H1 (cell line): Measurements from ENCODE around the gene HORMAD2. TPM values are rescaled to one million over a fixed set of nuclear protein-coding genes. Genes with fewer than 3 reads are reported as not detected.

ENCODE experiments used
- CTCF ChIA-PET: fragments of 300-600 bp; sonication (Branson Sonifier 250); formaldehyde crosslinking; loops from one replicate; lab custom pipeline; 2021; ENCODE audit not compliant: partially characterized antibody; lab: Charles Lee
- POLR2A ChIA-PET: fragments of 300-600 bp; sonication (Branson Sonifier 250); formaldehyde crosslinking; loops from one replicate; lab custom pipeline; 2021; ENCODE audit warnings: inconsistent platforms; ENCODE audit not compliant: partially characterized antibody; lab: Charles Lee
- DNase-seq, 2 experiments: peaks; one replicate each; pipeline versions ENCODE4 v3.0.0 to v3.0.0-alpha.2; 2010 to 2022; ENCODE audit warnings: low spot score in 2 of 2, low read depth in 1 of 2, mixed read lengths in 1 of 2
- FAIRE-seq: peaks from 2 replicates; lab custom pipeline; 2011; peaks lifted over from hg19 to GRCh38; lab: Jason Lieb, UNC
- H2AFZ ChIP-seq: 2 replicates; pipeline ENCODE4 v1.8.1; 2012; ENCODE audit warnings: low read length, inconsistent platforms
- H2AK5ac ChIP-seq: 2 replicates; pipeline ENCODE4 v1.6.1; 2013; ENCODE audit warnings: low read depth, low read length
- H2BK120ac ChIP-seq: replicated peaks from 2 replicates; pipeline ENCODE3; 2013; ENCODE audit warnings: low read depth, low read length, inconsistent platforms
- H2BK12ac ChIP-seq: 2 replicates; pipeline ENCODE4 v1.6.1; 2013; ENCODE audit warnings: low read depth, low read length
- H2BK15ac ChIP-seq: 2 replicates; pipeline ENCODE4 v1.6.1; 2013; ENCODE audit warnings: low read length
- H2BK20ac ChIP-seq: 2 replicates; pipeline ENCODE4 v1.6.1; 2013; ENCODE audit warnings: low read length
- H2BK5ac ChIP-seq: 2 replicates; pipeline ENCODE4 v1.6.1; 2013; ENCODE audit warnings: low read depth, low read length
- H3K14ac ChIP-seq: 2 replicates; pipeline ENCODE4 v1.6.1; 2013; ENCODE audit warnings: inconsistent platforms; ENCODE audit not compliant: insufficient read length
- H3K18ac ChIP-seq: 2 replicates; pipeline ENCODE4 v1.6.1; 2013; ENCODE audit warnings: low read length; ENCODE audit errors: extremely low read depth
- H3K23ac ChIP-seq: 2 replicates; pipeline ENCODE4 v1.6.1; 2013; ENCODE audit warnings: inconsistent platforms; ENCODE audit not compliant: insufficient read length
- H3K23me2 ChIP-seq: 2 replicates; pipeline ENCODE4 v1.6.1; 2013; ENCODE audit warnings: low read depth, low read length
- H3K27ac ChIP-seq: 2 replicates; pipeline ENCODE4 v1.6.1; 2011; ENCODE audit warnings: low read depth, low read length, inconsistent platforms
- H3K27me3 ChIP-seq, 4 experiments: replicated peaks in 1 of 4; 1 replicate in 1 of 4; 2 replicates in 3 of 4; pipeline versions ENCODE4 v1.6.1 to v1.8.1; 2011 to 2013; ENCODE audit warnings: low read length in 3 of 4, mild to moderate bottlenecking in 3 of 4, inconsistent platforms in 2 of 4, mixed read lengths in 2 of 4, moderate library complexity in 1 of 4; ENCODE audit not compliant: control insufficient read depth in 3 of 4, insufficient read depth in 3 of 4; ENCODE audit errors: extremely low read depth in 1 of 4
- H3K36me3 ChIP-seq, 4 experiments: 2 replicates each; pipeline versions ENCODE4 v1.6.1 to v1.8.1; 2011 to 2013; ENCODE audit warnings: mild to moderate bottlenecking in 4 of 4, low read length in 3 of 4, moderate library complexity in 2 of 4, control low read depth in 1 of 4, inconsistent platforms in 1 of 4; ENCODE audit not compliant: insufficient read depth in 4 of 4, control insufficient read depth in 2 of 4
- H3K4ac ChIP-seq: replicated peaks from 2 replicates; pipeline ENCODE3; 2013; ENCODE audit warnings: low read length, low read depth, mixed read lengths, inconsistent platforms; ENCODE audit not compliant: insufficient read length
- H3K4me1 ChIP-seq, 4 experiments: replicated peaks in 1 of 4; 1 replicate in 1 of 4; 2 replicates in 3 of 4; pipeline versions ENCODE4 v1.6.1 to v1.8.1; 2011 to 2013; ENCODE audit warnings: low read length in 3 of 4, inconsistent platforms in 2 of 4, mixed read lengths in 1 of 4; ENCODE audit not compliant: insufficient read depth in 4 of 4, control insufficient read depth in 3 of 4
- H3K4me2 ChIP-seq, 2 experiments: 2 replicates each; pipeline versions ENCODE4 v1.6.1 to v1.8.1; 2011 to 2013; ENCODE audit warnings: low read depth in 2 of 2, low read length in 2 of 2, control low read depth in 1 of 2, inconsistent platforms in 1 of 2, mild to moderate bottlenecking in 1 of 2; ENCODE audit not compliant: insufficient read depth in 1 of 2
- H3K4me3 ChIP-seq, 4 experiments: fragments of 200-600, 300-600 bp in 1 of 4; sonication (generic), shearing (Covaris generic), sonication (Bioruptor Twin) in 1 of 4; 2 replicates each; pipeline versions ENCODE4 v1.5.1 to v1.8.1; 2011 to 2016; ENCODE audit warnings: low read length in 4 of 4, low read depth in 3 of 4, control low read depth in 2 of 4, inconsistent platforms in 2 of 4, mild to moderate bottlenecking in 2 of 4, mixed read lengths in 1 of 4, moderate library complexity in 1 of 4; ENCODE audit not compliant: insufficient read depth in 2 of 4; ENCODE audit errors: extremely low read depth in 1 of 4
- H3K56ac ChIP-seq: replicated peaks from 2 replicates; pipeline ENCODE3; 2013; ENCODE audit warnings: low read depth, mild to moderate bottlenecking, mixed read lengths, low read length, inconsistent platforms; ENCODE audit not compliant: insufficient read length
- H3K79me1 ChIP-seq: 2 replicates; pipeline ENCODE4 v1.6.1; 2013; ENCODE audit warnings: low read depth, low read length, control low read depth
- H3K79me2 ChIP-seq, 2 experiments: 2 replicates each; pipeline versions ENCODE4 v1.6.1 to v1.8.1; 2012 to 2013; ENCODE audit warnings: low read length in 2 of 2, mild to moderate bottlenecking in 2 of 2, inconsistent platforms in 1 of 2; ENCODE audit not compliant: insufficient read depth in 2 of 2, control insufficient read depth in 1 of 2
- H3K9ac ChIP-seq, 4 experiments: replicated peaks in 1 of 4; 1 replicate in 1 of 4; 2 replicates in 3 of 4; pipeline versions ENCODE4 v1.6.1 to v1.8.1; 2011 to 2013; ENCODE audit warnings: low read depth in 3 of 4, low read length in 3 of 4, control low read depth in 2 of 4, mild to moderate bottlenecking in 2 of 4, moderate library complexity in 2 of 4, inconsistent platforms in 1 of 4; ENCODE audit errors: extremely low read depth in 1 of 4
- H3K9me3 ChIP-seq, 2 experiments: 2 replicates each; pipeline versions ENCODE4 v1.6.1 to v1.8.1; 2012 to 2013; ENCODE audit warnings: mild to moderate bottlenecking in 2 of 2, moderate library complexity in 2 of 2, control low read depth in 1 of 2, inconsistent platforms in 1 of 2, low read depth in 1 of 2, low read length in 1 of 2, mixed read lengths in 1 of 2; ENCODE audit not compliant: insufficient read depth in 2 of 2
- H4K20me1 ChIP-seq, 2 experiments: replicated peaks in 1 of 2; 2 replicates each; pipeline versions ENCODE3 to v1.8.1; 2011 to 2013; ENCODE audit warnings: inconsistent platforms in 2 of 2, low read length in 2 of 2, mild to moderate bottlenecking in 1 of 2; ENCODE audit not compliant: insufficient read depth in 2 of 2, control insufficient read depth in 1 of 2
- H4K5ac ChIP-seq: 2 replicates; pipeline ENCODE4 v1.6.1; 2013; ENCODE audit warnings: low read length, low read depth, mixed read lengths, inconsistent platforms; ENCODE audit not compliant: insufficient read length
- H4K8ac ChIP-seq: 2 replicates; pipeline ENCODE4 v1.8.0; 2013; ENCODE audit warnings: mild to moderate bottlenecking, moderate library complexity, low read length, inconsistent platforms; ENCODE audit not compliant: insufficient read depth; ENCODE audit errors: extremely low read depth
- H4K91ac ChIP-seq: replicated peaks from 2 replicates; pipeline ENCODE3; 2013; ENCODE audit warnings: low read length, mixed read lengths, inconsistent platforms; ENCODE audit not compliant: insufficient read length
- GTF2F1 ChIP-seq: IDR thresholded peaks from 2 replicates; pipeline ENCODE4 v1.6.1; 2012; ENCODE audit warnings: low read depth, low read length, improper control_type of control experiment, borderline replicate concordance
- HDAC2 ChIP-seq, 2 experiments: fragments of 300-600 bp in 1 of 2; sonication (generic) in 1 of 2; IDR thresholded peaks; 2 replicates each; pipeline ENCODE4 v1.6.1; 2011 to 2012; ENCODE audit warnings: low read depth in 2 of 2, low read length in 2 of 2, mild to moderate bottlenecking in 2 of 2, moderate library complexity in 2 of 2, borderline replicate concordance in 1 of 2, inconsistent platforms in 1 of 2
- YY1 ChIP-seq: IDR thresholded peaks from 2 replicates; pipeline ENCODE4 v1.6.1; 2011; ENCODE audit warnings: low read depth, mild to moderate bottlenecking, low read length
- WGBS, 2 experiments: shearing (Covaris generic) in 1 of 2; methylation state at CpG; one replicate each; pipeline versions ENCODE4 v1.1.6 to v1.1.7; 2013 to 2015; ENCODE audit warnings: low lambda C conversion rate in 2 of 2, mixed read lengths in 2 of 2, inconsistent platforms in 1 of 2, low coverage in 1 of 2, missing lambda C conversion rate in 1 of 2; ENCODE audit not compliant: insufficient replicate concordance in 2 of 2, insufficient coverage in 1 of 2, insufficient read length in 1 of 2; ENCODE audit errors: extremely low coverage in 1 of 2, missing lambda C conversion rate in 1 of 2; 5-methylcytosine and 5-hydroxymethylcytosine counted together
- polyA plus RNA-seq, 7 experiments: library from polyadenylated mRNA; depleted of rRNA in 3 of 7; stranded (reverse) in 5 of 7; unstranded in 2 of 7; fragments of >200 nt in 5 of 7; fragments of 200-250 nt in 2 of 7; gene quantifications; 1 replicate in 5 of 7; 2 replicates in 1 of 7; 4 replicates in 1 of 7; pipeline versions ENCODE4 v1.2.1 to v1.2.3, GENCODE V29; 2011 to 2013; ENCODE audit warnings: missing spikeins in 2 of 7, mixed read lengths in 2 of 7
- total RNA-seq: library from RNA; stranded (reverse); fragmentation: NEBNext Ultra II Directional; extraction: Animal tissue kit (Norgen Biotek cat#: 25700); gene quantifications from 2 replicates; pipeline ENCODE4 v1.2.1, GENCODE V29; 2021

The HORMAD2 gene
- total and polyA plus RNA-seq, 2 of the 8 experiments (the other 6 are each of a cell fraction or from before 2014, with no cell fraction given), result 0.03 TPM; not detected in 1

DNA sequence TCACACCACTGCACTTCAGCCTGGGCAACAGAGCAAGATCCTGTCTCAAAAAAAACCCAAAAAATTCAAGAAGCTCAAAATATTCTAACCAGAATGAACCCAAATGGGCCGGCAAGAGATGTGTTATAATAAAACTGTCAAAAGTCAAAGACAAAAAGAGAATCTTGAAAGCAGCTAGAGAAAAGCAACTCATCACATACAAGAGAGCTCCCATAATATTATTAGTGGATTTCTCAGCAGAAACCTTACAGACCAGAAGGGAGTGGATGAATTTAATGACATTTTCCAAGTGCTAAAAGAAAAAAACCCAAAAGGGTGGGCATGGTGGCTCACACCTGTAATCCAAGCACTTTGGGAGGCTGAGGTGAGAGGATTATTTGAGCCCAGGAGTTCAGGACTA lies 22.9 kb upstream of the HORMAD2 start:
- Histone ChIP-seq H4K8ac (no peak overlapping the region), H2BK20ac (no peak overlapping the region), H3K18ac (no peak overlapping the region), H2BK12ac (no peak overlapping the region), H3K4me3 (no peak overlapping the region), H3K4me1 (no peaks in the 10 kb centered on the region), H4K91ac (no peak overlapping the region), H3K23ac (no peak overlapping the region), H3K23me2 (no peaks in the 10 kb centered on the region), H2BK15ac (no peak overlapping the region), H3K27ac (no peak overlapping the region), H2BK5ac (no peak overlapping the region), H3K36me3 (no peaks in the 10 kb centered on the region), H3K79me2 (no peaks in the 10 kb centered on the region), H3K27me3 (no peaks in the 10 kb centered on the region), H3K4me2 (no peak overlapping the region), H3K56ac (no peak overlapping the region), H2AFZ (no peak overlapping the region), H2BK120ac (no peak overlapping the region), H3K79me1 (no peaks in the 10 kb centered on the region), H3K9me3 (no peaks in the 10 kb centered on the region), H2AK5ac (no peak overlapping the region), H3K4ac (no peak overlapping the region), H4K5ac (no peak overlapping the region), H3K14ac (no peak overlapping the region), H4K20me1 (no peaks in the 10 kb centered on the region), H3K9ac (no peak overlapping the region)
- WGBS, 2 experiments, result 86% methylated on average over 1 of the region's 1 CpG; no CpG with 5 or more reads in 1 of the 2 experiments
- DNase-seq (no peak), FAIRE-seq (no peak)
- ChIA-PET CTCF (interaction anchor here (0.7 kb wide), 1 partner anchor 366 kb away, joined by 5 read pairs; no protein-coding TSS in a partner anchor), POLR2A (no interaction called here)
- no peak for TF ChIP-seq YY1
- no peak for TF ChIP-seq HDAC2 (IDR thresholded peaks at IDR 0.05; ENCODE audit: borderline replicate concordance in 1 of 2, low read depth in 2 of 2, low read length in 2 of 2)
- TF ChIP-seq GTF2F1, result no peak
